Neural cell (in vitro differentiated cells): ENCODE measurements around the gene KIAA2012.

Experiments
- EP300 ChIP-seq: fragments of 450-650 bp; conservative IDR thresholded peaks from 2 replicates; pipeline ENCODE4 v1.6.1; 2014; ENCODE audit warnings: antibody characterized with exemption, mild to moderate bottlenecking, moderate library complexity; ENCODE audit not compliant: poor library complexity, severe bottlenecking
- EZH2 ChIP-seq: fragments of 200-600, 300-800 bp; shearing (Covaris generic), sonication (generic); IDR thresholded peaks from 2 replicates; pipeline ENCODE4 v1.6.1; 2014; ENCODE audit warnings: antibody characterized with exemption, low read length, borderline replicate concordance, mild to moderate bottlenecking; ENCODE audit not compliant: insufficient read depth, poor library complexity, severe bottlenecking
- POLR2AphosphoS5 ChIP-seq: IDR thresholded peaks from 2 replicates; pipeline ENCODE4 v1.6.1; 2012
- RAD21 ChIP-seq: fragments of 450-650 bp; conservative IDR thresholded peaks from 2 replicates; pipeline ENCODE4 v1.6.1; 2014; ENCODE audit warnings: antibody characterized with exemption, mild to moderate bottlenecking, moderate library complexity
- SMC3 ChIP-seq: fragments of 450-650 bp; conservative IDR thresholded peaks from 2 replicates; pipeline ENCODE4 v1.6.1; 2014; ENCODE audit warnings: antibody characterized with exemption, mild to moderate bottlenecking, moderate library complexity; ENCODE audit not compliant: poor library complexity
- TAF1 ChIP-seq: IDR thresholded peaks from 2 replicates; pipeline ENCODE4 v1.6.1; 2012; ENCODE audit warnings: low read depth
- TF ChIP-seq, protein P1 (sequence below): fragments of 450-650 bp; IDR thresholded peaks from 2 replicates; pipeline ENCODE4 v1.5.1; 2014; ENCODE audit warnings: antibody characterized with exemption, mild to moderate bottlenecking, moderate library complexity; ENCODE audit not compliant: poor library complexity, severe bottlenecking

DNA sequence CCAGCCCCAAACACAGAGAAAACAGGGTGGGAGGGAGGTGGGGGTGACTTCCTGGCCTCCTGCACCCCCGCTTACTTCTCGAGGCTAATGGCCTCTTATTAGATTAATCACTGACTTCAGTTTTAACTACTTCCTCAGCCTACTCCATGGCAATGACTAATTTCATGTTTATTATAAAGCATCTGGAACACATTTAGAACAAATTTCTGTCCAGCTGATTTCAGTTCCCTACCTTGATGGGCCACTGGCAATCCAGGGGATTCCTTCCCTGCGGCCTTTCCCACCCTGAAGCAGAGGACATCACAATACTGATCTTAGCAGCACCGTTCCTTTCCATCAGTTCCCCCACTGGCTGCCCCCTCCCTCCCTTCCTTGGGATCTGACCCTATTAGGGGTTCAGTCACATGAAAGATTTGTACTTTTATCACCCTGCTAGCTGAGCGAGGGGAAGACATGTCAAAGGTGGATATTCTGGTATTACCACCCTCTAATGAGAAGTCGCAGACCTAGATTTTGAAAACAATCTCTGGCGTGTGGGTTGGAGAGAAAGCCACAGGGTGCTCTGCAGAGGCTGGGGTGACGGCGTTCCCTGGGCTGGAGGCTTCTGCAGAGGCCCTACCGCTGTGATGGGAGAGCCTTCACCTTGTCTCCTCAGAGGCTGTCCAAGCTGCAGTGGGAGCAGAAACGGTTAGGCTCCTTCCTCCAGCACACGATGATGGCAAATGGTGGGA lies 67.6 kb downstream of the KIAA2012 start:
- TF ChIP-seq TAF1, result no peak
- TF ChIP-seq, protein P1, sequence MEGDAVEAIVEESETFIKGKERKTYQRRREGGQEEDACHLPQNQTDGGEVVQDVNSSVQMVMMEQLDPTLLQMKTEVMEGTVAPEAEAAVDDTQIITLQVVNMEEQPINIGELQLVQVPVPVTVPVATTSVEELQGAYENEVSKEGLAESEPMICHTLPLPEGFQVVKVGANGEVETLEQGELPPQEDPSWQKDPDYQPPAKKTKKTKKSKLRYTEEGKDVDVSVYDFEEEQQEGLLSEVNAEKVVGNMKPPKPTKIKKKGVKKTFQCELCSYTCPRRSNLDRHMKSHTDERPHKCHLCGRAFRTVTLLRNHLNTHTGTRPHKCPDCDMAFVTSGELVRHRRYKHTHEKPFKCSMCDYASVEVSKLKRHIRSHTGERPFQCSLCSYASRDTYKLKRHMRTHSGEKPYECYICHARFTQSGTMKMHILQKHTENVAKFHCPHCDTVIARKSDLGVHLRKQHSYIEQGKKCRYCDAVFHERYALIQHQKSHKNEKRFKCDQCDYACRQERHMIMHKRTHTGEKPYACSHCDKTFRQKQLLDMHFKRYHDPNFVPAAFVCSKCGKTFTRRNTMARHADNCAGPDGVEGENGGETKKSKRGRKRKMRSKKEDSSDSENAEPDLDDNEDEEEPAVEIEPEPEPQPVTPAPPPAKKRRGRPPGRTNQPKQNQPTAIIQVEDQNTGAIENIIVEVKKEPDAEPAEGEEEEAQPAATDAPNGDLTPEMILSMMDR, result no peak
- TF ChIP-seq RAD21, result no peak
- no peak for TF ChIP-seq POLR2AphosphoS5
- TF ChIP-seq EZH2, result no peak
- TF ChIP-seq EP300, result no peak
- TF ChIP-seq SMC3, result no peak
